Measurements from ENCODE around the gene TLE3.

Gene TLE3

DNA sequence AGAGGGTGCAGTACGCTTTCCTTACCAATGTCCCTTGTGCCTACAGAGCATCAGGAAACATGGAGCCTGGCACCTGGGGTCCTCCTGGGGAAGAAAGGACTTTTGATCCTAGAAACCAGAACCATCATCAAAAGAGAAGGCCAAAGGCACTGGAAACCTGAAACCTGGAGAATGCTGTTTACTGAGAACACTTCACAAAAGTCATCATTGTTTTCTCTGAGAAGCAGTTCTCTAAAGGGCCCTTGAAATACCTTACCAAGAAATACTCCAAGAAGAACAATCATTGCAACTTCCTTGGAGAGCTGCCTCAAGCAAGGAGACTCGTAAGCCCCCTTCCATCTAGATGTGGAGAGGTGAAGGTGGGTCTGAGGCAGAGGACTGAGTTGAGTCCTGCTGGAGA is 66.0 kb downstream of the TLE3 start:
- no peak overlapping the region for H3K4me3 ChIP-seq (ENCODE audit: low read depth, low read length)
- TF ChIP-seq, protein P1, sequence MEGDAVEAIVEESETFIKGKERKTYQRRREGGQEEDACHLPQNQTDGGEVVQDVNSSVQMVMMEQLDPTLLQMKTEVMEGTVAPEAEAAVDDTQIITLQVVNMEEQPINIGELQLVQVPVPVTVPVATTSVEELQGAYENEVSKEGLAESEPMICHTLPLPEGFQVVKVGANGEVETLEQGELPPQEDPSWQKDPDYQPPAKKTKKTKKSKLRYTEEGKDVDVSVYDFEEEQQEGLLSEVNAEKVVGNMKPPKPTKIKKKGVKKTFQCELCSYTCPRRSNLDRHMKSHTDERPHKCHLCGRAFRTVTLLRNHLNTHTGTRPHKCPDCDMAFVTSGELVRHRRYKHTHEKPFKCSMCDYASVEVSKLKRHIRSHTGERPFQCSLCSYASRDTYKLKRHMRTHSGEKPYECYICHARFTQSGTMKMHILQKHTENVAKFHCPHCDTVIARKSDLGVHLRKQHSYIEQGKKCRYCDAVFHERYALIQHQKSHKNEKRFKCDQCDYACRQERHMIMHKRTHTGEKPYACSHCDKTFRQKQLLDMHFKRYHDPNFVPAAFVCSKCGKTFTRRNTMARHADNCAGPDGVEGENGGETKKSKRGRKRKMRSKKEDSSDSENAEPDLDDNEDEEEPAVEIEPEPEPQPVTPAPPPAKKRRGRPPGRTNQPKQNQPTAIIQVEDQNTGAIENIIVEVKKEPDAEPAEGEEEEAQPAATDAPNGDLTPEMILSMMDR (IDR thresholded peaks at IDR 0.05; ENCODE audit: low read depth, low read length), result no peak

DNA sequence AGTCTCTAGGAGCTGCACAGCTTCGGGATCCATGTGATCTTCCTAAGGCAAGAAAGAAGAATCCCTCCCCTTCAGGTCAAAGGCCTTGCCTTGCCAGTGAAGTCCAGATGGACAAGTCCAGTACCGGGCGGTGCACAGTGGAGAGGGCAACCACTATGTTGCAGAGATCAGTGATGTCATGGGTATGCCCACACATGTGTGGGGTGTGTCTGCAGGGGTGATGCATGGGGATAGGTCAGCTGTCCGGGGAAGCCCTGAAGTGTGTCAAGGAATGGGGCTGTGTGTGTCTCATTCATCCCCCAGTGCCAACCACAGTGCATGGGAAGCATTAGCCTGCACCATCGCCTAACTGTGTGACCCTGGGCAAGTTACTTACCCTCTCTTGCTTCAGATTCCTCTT is 66.5 kb downstream of the TLE3 start:
- H3K4me3 ChIP-seq (ENCODE audit: low read depth, low read length), result no peak overlapping the region
- TF ChIP-seq, protein P1 (IDR thresholded peaks at IDR 0.05; ENCODE audit: low read depth, low read length), result no peak

DNA sequence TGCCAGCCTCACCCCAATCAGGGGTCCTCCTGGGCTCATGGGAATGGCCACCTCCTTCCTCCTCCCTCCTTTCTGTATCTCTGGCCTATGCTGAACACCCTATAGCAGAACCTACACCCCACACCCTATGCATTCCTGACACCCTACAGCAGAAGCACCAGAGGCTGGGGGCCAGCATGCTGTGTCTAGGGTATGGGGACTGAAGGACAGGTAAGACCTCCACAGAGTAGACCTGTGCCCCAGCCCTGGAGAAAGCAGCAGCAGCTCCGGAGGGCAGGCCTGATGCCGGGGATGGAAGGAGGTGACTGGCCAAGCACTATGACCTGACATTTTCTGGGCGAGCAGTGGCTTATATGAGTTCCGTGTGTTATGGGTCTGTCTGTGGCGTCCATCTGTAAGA is 66.9 kb downstream of the TLE3 start:
- TF ChIP-seq, protein P1 (IDR thresholded peaks at IDR 0.05; ENCODE audit: low read depth, low read length), result no peak

DNA sequence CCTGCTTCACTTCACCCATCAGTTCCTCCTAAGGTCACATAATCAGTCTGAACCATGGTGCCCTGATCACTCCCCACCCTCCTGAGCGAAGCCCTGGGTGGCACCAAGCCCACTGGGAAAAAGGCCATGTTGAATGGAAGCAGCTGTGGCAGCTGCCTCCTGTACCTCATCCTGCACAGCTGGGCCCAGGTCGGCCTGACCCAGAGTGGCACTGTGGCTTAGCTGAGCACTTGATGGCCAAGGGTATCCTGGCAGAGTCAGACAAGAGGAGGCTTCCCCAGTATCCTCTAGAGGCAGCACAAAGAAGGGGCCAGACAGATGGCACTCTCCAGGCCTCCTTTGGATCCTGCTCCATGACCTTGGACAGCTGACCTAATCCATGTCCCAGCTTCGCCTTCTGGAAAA is 68.4 kb downstream of the TLE3 start:
- H3K4me3 ChIP-seq (ENCODE audit: low read depth, low read length), result no peak overlapping the region
- TF ChIP-seq, protein P1 (IDR thresholded peaks at IDR 0.05; ENCODE audit: low read depth, low read length), result no peak

More for the DNA sequence above, 66.9 kb downstream of the TLE3 start:
- H3K4me3 ChIP-seq (ENCODE audit: low read depth, low read length), result no peak overlapping the region

DNA sequence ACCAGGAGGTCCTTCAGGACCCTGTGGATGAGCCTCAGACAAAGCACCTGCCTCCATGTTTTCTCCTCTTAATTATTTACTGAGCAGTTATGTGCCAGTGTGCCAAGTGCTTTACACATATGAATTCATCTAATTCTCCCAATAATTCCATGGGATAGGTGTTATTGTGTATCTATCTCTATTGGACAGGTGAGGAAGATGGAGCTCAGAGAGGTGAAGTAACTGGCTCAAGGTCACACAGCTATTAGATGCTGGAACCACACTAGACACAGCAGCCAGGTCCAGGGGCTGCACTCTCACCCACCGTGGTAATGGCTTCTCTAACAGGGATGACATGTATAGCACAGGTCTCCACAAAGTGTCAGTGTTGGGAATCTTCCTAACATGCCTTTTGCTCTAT is 70.2 kb downstream of the TLE3 start:
- TF ChIP-seq, protein P1 (IDR thresholded peaks at IDR 0.05; ENCODE audit: low read depth, low read length), result no peak
- H3K4me3 ChIP-seq (ENCODE audit: low read depth, low read length), result no peak overlapping the region

DNA sequence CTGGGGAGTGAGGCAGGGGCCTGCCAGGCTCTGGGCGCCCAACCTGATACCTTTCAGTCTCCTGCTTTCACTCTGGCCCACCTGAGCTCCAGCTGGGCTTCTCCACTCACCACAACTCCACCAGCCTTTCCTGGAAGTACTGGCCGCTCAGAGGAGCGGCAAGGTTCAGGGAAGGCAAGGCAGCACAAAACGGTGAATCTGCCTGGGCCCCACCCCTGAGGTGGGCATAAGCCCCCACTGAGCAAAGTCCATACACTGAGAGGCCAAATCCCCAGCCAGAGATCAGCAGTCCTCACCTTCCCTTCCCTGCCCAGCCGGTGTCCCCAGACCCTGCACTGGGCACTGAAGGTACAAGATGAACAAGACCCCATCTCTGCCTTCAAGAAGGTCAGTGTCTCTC is 70.7 kb downstream of the TLE3 start:
- TF ChIP-seq, protein P1 (IDR thresholded peaks at IDR 0.05; ENCODE audit: low read depth, low read length), result no peak
- H3K4me3 ChIP-seq (ENCODE audit: low read depth, low read length), result no peak overlapping the region

DNA sequence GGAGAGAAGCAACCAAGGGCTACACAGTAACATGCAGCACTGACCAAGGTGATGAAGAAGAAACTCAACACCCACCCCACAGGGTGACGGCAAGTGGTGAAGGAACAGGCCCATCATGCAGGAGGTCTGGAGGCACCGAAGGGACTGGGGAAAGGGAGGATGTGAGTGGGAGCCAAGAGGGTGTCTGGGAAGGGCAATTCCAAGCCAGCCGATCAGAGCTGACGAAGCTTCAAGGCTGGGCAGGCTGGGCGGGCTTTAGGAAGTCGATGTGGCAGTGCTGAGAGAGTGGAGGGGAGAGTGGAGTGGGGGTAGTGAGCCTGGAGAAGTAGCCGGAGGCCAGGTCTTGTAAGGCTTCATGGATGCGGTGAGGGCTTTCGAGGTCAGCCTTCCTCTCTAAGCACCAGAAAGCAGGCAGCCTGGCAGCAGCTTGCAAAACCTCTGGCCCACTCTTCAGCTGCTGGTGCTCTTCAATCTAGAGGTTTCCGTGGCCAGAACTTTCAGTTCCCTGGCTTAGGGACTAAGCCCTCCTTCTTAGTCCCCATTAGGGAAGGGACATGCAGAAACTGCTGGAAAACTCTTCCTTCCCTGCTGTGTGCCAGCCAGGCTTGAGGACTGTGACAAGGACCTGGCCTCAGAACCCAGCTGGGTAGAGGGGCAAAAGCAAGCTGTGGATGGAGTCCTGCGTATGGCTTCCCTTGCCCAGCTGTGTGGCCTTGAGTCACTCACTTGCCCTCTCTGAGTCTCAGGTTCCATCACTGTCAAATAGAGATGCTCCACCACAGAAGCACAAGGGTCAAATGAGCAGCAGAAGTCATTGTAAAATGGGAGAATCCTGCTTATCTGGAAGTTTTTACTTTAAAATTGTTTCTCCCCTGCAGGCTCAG is 72.1 kb downstream of the TLE3 start:
- TF ChIP-seq, protein P1 (IDR thresholded peaks at IDR 0.05; ENCODE audit: low read depth, low read length), result no peak
- H3K4me3 ChIP-seq (ENCODE audit: low read depth, low read length), result no peak overlapping the region
